GM12878 (cell line): ENCODE measurements around the gene BGLAP. TPM values are rescaled to one million over a fixed set of nuclear protein-coding genes. Genes with fewer than 3 reads are reported as not detected.

Experiments
- ATAC-seq: fragments of 200-7000 bp; cut with Tn5 transposase; 3 replicates; pipeline ENCODE4 v1.9.1; 2020; ENCODE audit warnings: mild to moderate bottlenecking, moderate library complexity
- BruUV-seq: library from RNA; stranded (reverse); fragments of 400-500 nt; replicated peaks from 2 replicates; lab custom pipeline; 2021; lab: Mats Ljungman, UMichigan
- CTCF ChIA-PET: fragments of 300-600 bp; sonication (Branson Sonifier 250); formaldehyde crosslinking; extraction: SDS; loops from one replicate; lab custom pipeline; 2021; ENCODE audit warnings: inconsistent platforms; lab: Yijun Ruan, JAX
- POLR2A ChIA-PET: fragments of 350-600 bp; formaldehyde crosslinking; extraction: SDS; loops from one replicate; lab custom pipeline; 2021; ENCODE audit warnings: inconsistent platforms; lab: Charles Lee
- RAD21 ChIA-PET: fragments of 300-600 bp; sonication (Branson Sonifier 250); formaldehyde crosslinking; loops from one replicate; lab custom pipeline; 2023; ENCODE audit warnings: antibody characterized with exemption; ENCODE audit not compliant: unreplicated experiment; lab: Charles Lee
- SMC1A ChIA-PET: fragments of 300-600 bp; sonication (Branson Sonifier 250); formaldehyde crosslinking; loops from one replicate; lab custom pipeline; 2023; ENCODE audit not compliant: unreplicated experiment, uncharacterized antibody; lab: Charles Lee
- DNase-seq: peaks from one replicate; pipeline ENCODE4 v3.0.0-alpha.2; 2011; ENCODE audit warnings: low read depth, low spot score
- FAIRE-seq: peaks from 3 replicates; lab custom pipeline; 2011; peaks lifted over from hg19 to GRCh38; lab: Jason Lieb, UNC
- H2AFZ ChIP-seq: 2 replicates; pipeline ENCODE4 v1.6.0; 2011; ENCODE audit warnings: low read depth, low read length, control low read depth; ENCODE audit not compliant: control insufficient read depth
- H3K27ac ChIP-seq: 2 replicates; pipeline ENCODE4 v1.5.1; 2011; ENCODE audit warnings: control low read depth; ENCODE audit not compliant: control insufficient read depth, insufficient read depth
- H3K27me3 ChIP-seq, 2 experiments: replicated peaks in 1 of 2; 2 replicates each; pipeline versions ENCODE4 v1.6.0 to v1.6.1; 2011; ENCODE audit warnings: low read length in 1 of 2; ENCODE audit not compliant: control insufficient read depth in 2 of 2, insufficient read depth in 2 of 2
- H3K36me3 ChIP-seq, 2 experiments: 2 replicates each; pipeline ENCODE4 v1.5.1; 2011; ENCODE audit warnings: low read length in 1 of 2; ENCODE audit not compliant: control insufficient read depth in 2 of 2, insufficient read depth in 2 of 2
- H3K4me1 ChIP-seq: 2 replicates; pipeline ENCODE4 v1.6.1; 2011; ENCODE audit warnings: mild to moderate bottlenecking, low read length, moderate library complexity, mixed read lengths; ENCODE audit not compliant: control insufficient read depth, insufficient read depth
- H3K4me2 ChIP-seq: 2 replicates; pipeline ENCODE4 v1.6.0; 2011; ENCODE audit warnings: control low read depth; ENCODE audit not compliant: control insufficient read depth, insufficient read depth
- H3K4me3 ChIP-seq: fragments of 200-600 bp; sonication (generic); 2 replicates; pipeline ENCODE4 v1.5.1; 2016
- H3K79me2 ChIP-seq: 2 replicates; pipeline ENCODE4 v1.6.0; 2011; ENCODE audit warnings: low read length; ENCODE audit not compliant: control insufficient read depth, insufficient read depth
- H3K9ac ChIP-seq: 2 replicates; pipeline ENCODE4 v1.8.0; 2011; ENCODE audit warnings: low read length, control low read depth, mixed read lengths; ENCODE audit not compliant: control insufficient read depth, insufficient read depth
- H3K9me3 ChIP-seq: replicated peaks from 3 replicates; pipeline ENCODE4 v1.5.1; 2011; ENCODE audit warnings: mild to moderate bottlenecking, low read length; ENCODE audit not compliant: control insufficient read depth, insufficient read depth
- H4K20me1 ChIP-seq: 2 replicates; pipeline ENCODE4 v1.6.0; 2011; ENCODE audit not compliant: control insufficient read depth, insufficient read depth
- ELK1 ChIP-seq: IDR thresholded peaks from 2 replicates; pipeline ENCODE4 v1.6.1; 2012; ENCODE audit warnings: low read depth, low read length, improper control_type of control experiment
- MTA2 ChIP-seq: fragments of 450-650 bp; IDR thresholded peaks from 2 replicates; pipeline ENCODE4 v1.6.1; 2016; ENCODE audit warnings: low read depth, mild to moderate bottlenecking, moderate library complexity
- POLR2A ChIP-seq: IDR thresholded peaks from 2 replicates; pipeline ENCODE4 v1.6.1; 2011; ENCODE audit warnings: low read depth, mild to moderate bottlenecking, low read length
- POU2F2 ChIP-seq: IDR thresholded peaks from 3 replicates; pipeline ENCODE4 v1.6.1; 2011; ENCODE audit warnings: low read depth, mild to moderate bottlenecking, low read length, borderline replicate concordance
- RAD51 ChIP-seq: fragments of 450-650 bp; IDR thresholded peaks from 2 replicates; pipeline ENCODE4 v1.6.1; 2016; ENCODE audit warnings: moderate library complexity, mild to moderate bottlenecking, inconsistent platforms
- WGBS: methylation state at CpG from one replicate; pipeline ENCODE4 v1.1.6; 2016; ENCODE audit warnings: low lambda C conversion rate; ENCODE audit not compliant: insufficient replicate concordance, insufficient coverage; ENCODE audit errors: missing lambda C conversion rate; 5-methylcytosine and 5-hydroxymethylcytosine counted together
- in situ Hi-C: fragments of 300-500 bp; cut with MboI; formaldehyde crosslinking; loops from 9 replicates; pipeline ENCODE4 v1.14.3; 2018; ENCODE audit warnings: mixed read lengths
- intact Hi-C: fragments of 100-400 bp; cut with micrococcal nuclease; formaldehyde crosslinking; loops from one replicate; pipeline ENCODE4 v1.14.2; 2022; ENCODE audit not compliant: unreplicated experiment
- polyA plus RNA-seq, 11 experiments: library from polyadenylated mRNA; depleted of rRNA in 4 of 11; unstranded in 6 of 11; stranded (reverse) in 5 of 11; fragments of >200 nt; fragmentation: Nextera tagmentation in 4 of 11; fragmentation: Illumina TruSeq in 1 of 11; extraction: Ambion mirVana in 4 of 11; extraction: Trizol in 1 of 11; gene quantifications; 1 replicate in 1 of 11; 2 replicates in 10 of 11; pipeline versions ENCODE4 v1.2.1 to v1.2.3, GENCODE V29; 2011 to 2016; ENCODE audit warnings: inconsistent platforms in 2 of 11, missing spikeins in 2 of 11, low read depth in 1 of 11
- total RNA-seq, 4 experiments: library from RNA; depleted of rRNA in 3 of 4; stranded (reverse); fragments of >200 nt in 3 of 4; fragmentation: Illumina TruSeq in 1 of 4; extraction: Trizol in 1 of 4; gene quantifications; 2 replicates each; pipeline versions ENCODE4 v1.2.1 to v1.2.3, GENCODE V29; 2013 to 2021
- TF ChIP-seq, protein P1 (sequence below): fragments of 450-650 bp; IDR thresholded peaks from 2 replicates; pipeline ENCODE4 v1.6.1; 2017; ENCODE audit warnings: mild to moderate bottlenecking, moderate library complexity
- TF ChIP-seq, protein P2 (sequence below): fragments of 450-650 bp; IDR thresholded peaks from 2 replicates; pipeline ENCODE4 v1.6.1; 2014; ENCODE audit warnings: mild to moderate bottlenecking

BGLAP gene
- total and polyA plus RNA-seq, 10 of the 15 experiments (the other 5 are each of a cell fraction or from before 2014, with no cell fraction given): 0.20 to 1.8 (median 0.40) TPM; not detected in 3

GRCh38 chr1:156286061-156286460 is 44.1 kb downstream of the BGLAP start:
- in situ Hi-C loops: no loop called here
- Histone ChIP-seq H3K79me2 (peaks cover 27% of the 10 kb centered on the region), H3K9ac (no peak overlapping the region), H2AFZ (no peak overlapping the region), H3K27ac (no peak overlapping the region), H4K20me1 (no peaks in the 10 kb centered on the region), H3K36me3 (peaks cover 0 to 7% of the 10 kb centered on the region in 2 experiments; a peak in 2 of 4 replicates), H3K9me3 (no peaks in the 10 kb centered on the region), H3K27me3 (no peaks in the 10 kb centered on the region), H3K4me2 (no peak overlapping the region), H3K4me3 (no peak overlapping the region), H3K4me1 (peaks cover 7% of the 10 kb centered on the region; the same call in 1 of the 2 replicates)
- ChIA-PET CTCF (interaction anchor here (1.2 kb wide), 1 partner anchor 26 kb away, joined by 4 read pairs; no protein-coding TSS in a partner anchor), POLR2A (interaction anchor here (0.6 kb wide), 1 partner anchor 27 kb away, joined by 5 read pairs; no protein-coding TSS in a partner anchor), RAD21 (no interaction called here), SMC1A (no interaction called here)
- TF ChIP-seq MTA2 (no peak), ELK1 (no peak), POLR2A (0 out of 2 replicates have a peak, but pooled peaks have one; percentile 10), POU2F2 (no peak)
- BruUV-seq: no TSS peak
- no peak for DNase-seq
- ATAC-seq: no peak
- WGBS: 94% methylated on average over 8 of the region's 8 CpGs
- FAIRE-seq: no peak
- intact Hi-C loops: loop anchor here (10.0 kb wide), 1 partner anchor 191 kb away; no protein-coding TSS in a partner anchor

DNA sequence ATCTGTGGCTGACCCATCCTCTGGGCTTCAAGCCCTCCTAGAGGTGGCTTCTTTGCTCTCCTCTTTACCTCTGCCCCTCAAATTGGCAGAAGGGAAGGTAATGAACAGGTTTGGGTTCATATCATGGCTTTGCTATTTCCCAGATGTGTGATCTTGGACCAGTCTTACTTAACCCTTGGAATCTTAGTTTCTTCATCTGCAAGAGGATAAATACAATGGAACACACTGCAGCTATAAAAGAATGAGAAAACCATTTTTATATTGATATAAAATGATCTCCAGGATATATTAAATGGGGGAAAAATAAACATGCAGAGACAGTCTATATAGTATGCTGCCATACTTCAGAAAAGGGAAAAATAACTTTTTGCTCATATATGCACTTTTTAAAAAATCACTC is 47.9 kb downstream of the BGLAP start:
- TF ChIP-seq RAD51: no peak
- TF ChIP-seq, protein P1, sequence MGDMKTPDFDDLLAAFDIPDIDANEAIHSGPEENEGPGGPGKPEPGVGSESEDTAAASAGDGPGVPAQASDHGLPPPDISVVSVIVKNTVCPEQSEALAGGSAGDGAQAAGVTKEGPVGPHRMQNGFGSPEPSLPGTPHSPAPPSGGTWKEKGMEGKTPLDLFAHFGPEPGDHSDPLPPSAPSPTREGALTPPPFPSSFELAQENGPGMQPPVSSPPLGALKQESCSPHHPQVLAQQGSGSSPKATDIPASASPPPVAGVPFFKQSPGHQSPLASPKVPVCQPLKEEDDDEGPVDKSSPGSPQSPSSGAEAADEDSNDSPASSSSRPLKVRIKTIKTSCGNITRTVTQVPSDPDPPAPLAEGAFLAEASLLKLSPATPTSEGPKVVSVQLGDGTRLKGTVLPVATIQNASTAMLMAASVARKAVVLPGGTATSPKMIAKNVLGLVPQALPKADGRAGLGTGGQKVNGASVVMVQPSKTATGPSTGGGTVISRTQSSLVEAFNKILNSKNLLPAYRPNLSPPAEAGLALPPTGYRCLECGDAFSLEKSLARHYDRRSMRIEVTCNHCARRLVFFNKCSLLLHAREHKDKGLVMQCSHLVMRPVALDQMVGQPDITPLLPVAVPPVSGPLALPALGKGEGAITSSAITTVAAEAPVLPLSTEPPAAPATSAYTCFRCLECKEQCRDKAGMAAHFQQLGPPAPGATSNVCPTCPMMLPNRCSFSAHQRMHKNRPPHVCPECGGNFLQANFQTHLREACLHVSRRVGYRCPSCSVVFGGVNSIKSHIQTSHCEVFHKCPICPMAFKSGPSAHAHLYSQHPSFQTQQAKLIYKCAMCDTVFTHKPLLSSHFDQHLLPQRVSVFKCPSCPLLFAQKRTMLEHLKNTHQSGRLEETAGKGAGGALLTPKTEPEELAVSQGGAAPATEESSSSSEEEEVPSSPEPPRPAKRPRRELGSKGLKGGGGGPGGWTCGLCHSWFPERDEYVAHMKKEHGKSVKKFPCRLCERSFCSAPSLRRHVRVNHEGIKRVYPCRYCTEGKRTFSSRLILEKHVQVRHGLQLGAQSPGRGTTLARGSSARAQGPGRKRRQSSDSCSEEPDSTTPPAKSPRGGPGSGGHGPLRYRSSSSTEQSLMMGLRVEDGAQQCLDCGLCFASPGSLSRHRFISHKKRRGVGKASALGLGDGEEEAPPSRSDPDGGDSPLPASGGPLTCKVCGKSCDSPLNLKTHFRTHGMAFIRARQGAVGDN: no peak
- TF ChIP-seq, protein P2, sequence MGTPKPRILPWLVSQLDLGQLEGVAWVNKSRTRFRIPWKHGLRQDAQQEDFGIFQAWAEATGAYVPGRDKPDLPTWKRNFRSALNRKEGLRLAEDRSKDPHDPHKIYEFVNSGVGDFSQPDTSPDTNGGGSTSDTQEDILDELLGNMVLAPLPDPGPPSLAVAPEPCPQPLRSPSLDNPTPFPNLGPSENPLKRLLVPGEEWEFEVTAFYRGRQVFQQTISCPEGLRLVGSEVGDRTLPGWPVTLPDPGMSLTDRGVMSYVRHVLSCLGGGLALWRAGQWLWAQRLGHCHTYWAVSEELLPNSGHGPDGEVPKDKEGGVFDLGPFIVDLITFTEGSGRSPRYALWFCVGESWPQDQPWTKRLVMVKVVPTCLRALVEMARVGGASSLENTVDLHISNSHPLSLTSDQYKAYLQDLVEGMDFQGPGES: no peak
- ChIA-PET SMC1A (interaction anchor here (1.2 kb wide), 1 partner anchor 8 kb away, joined by 3 read pairs; no protein-coding TSS in a partner anchor), POLR2A (interaction anchor here (0.7 kb wide), 1 partner anchor 72 kb away, joined by 4 read pairs; no protein-coding TSS in a partner anchor), CTCF (interaction anchor here (0.6 kb wide), 1 partner anchor 598 kb away, joined by 4 read pairs; no protein-coding TSS in a partner anchor), RAD21 (no interaction called here)
- H2AFZ ChIP-seq: no peak overlapping the region
- peaks cover 2% of the 10 kb centered on the region for H3K4me1 ChIP-seq
- no peak for DNase-seq
- BruUV-seq: no TSS peak
- intact Hi-C loops: loop anchor here (10.0 kb wide), 1 partner anchor 195 kb away; no protein-coding TSS in a partner anchor
- H4K20me1 ChIP-seq: no peaks in the 10 kb centered on the region
- in situ Hi-C loops: no loop called here
- no peaks in the 10 kb centered on the region for H3K9me3 ChIP-seq
- peaks cover 1 to 3% of the 10 kb centered on the region in 2 experiments; a peak in 2 of 4 replicates for H3K36me3 ChIP-seq
- no peak for ATAC-seq
- H3K79me2 ChIP-seq: no peaks in the 10 kb centered on the region
- no peak overlapping the region for H3K9ac ChIP-seq
- H3K4me2 ChIP-seq: no peak overlapping the region
- no peak overlapping the region for H3K4me3 ChIP-seq
- no peak for FAIRE-seq
- no peaks in the 10 kb centered on the region for H3K27me3 ChIP-seq
- H3K27ac ChIP-seq: no peak overlapping the region
